Stimulated activated CD4-positive, alpha-beta T cell treated with anti-CD3 and anti-CD28 coated beads, Interleukin-12 subunit alpha, Interleukin-12 subunit beta, amount 100 ng/mL, for 4 hours (primary cell): ENCODE measurements around the gene BIRC5.

Experiments used
- DNase-seq: peaks from one replicate; pipeline ENCODE4 v3.0.0-alpha.2; 2020

The BIRC5 gene

DNA sequence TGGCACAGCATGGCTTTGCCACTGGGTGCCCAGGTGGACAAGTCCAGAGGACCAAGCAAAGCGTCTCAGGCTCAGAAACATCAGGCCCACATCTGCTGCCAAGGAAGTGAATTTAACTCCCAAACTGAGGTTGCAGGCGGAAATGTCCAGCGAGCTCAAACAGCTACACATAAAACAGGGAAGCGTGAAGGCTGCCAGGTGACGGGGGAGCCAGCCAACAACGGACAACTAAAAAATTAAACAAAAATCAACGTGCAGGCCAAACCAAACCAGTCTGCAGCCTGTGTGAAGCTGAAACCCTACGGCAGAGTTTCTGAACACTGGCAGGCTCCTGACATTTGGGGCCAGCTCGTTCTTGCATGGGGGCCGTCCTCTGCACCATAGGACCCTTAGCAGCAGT is 29.7 kb upstream of the BIRC5 start:
- no peak for DNase-seq

- no peak for DNase-seq
These were observed 29.2 kb upstream of the BIRC5 start for GRCh38 chr17:78184868-78185267.

GRCh38 chr17:78185981-78186691 is 27.9 kb upstream of the BIRC5 start:
- no peak for DNase-seq

- DNase-seq: peak; percentile 79
These were observed 27.1 kb upstream of the BIRC5 start, which contains the start of the genes AFMID and TK1 for GRCh38 chr17:78186692-78187595. TSS of gene AFMID (plus strand) at chr17:78187362. CDS start at chr17:78187371, 9 bp downstream. TSS of gene TK1 (minus strand) at chr17:78187052. CDS start at chr17:78186994, 58 bp downstream.

DNA sequence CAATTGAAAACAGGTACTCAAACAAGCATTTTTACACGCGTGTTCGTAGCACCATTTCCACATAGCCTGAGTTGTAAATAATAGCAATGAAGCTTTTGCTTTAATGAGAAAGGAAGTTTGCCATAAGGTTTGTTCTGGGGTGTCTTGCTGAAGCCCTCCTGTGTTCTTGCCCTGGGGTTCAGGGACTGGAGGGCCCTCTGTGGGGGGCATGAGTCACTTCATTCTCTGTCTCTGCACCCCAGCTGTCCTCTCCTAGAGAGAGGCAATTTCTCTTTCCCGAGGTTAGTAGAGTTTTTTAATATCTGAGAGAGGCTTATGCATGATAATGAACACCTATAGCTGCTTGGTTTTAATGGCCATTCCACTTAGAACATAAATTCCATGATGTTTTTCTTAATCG is 17.3 kb upstream of the BIRC5 start:
- no peak for DNase-seq

DNA sequence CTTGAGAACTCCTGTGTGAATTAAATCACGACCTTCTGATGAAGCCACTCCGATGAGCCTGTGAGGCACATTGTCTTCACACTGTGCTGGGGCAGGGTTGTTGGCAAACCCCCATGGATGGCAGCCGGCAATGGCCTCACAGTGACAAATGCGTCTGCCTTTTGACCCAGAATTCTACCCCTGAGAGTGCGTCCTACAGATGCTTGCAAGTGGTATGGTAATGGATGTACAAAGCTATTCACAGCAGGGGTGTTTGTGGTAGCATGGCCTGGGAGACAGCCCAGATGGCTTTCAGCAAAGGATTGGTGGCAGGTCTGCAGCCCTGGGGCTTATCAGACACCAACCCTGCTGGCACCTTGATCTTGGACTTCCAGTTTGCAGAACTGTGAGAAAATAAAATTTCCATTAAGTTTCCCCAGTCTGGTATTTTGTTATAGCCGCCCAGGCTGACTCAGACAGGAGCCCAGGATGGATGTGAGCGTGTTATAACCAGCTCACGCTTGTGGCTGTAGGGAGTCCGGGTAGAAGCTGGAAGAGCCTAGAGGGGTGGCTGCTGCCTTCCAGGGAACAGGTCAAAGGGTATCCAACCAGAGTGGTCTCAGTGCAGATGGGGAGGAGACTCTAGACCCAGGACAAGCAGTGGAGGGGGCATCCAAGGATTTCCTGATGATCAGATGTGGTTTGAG is 16.8 kb upstream of the BIRC5 start:
- no peak for DNase-seq

DNA sequence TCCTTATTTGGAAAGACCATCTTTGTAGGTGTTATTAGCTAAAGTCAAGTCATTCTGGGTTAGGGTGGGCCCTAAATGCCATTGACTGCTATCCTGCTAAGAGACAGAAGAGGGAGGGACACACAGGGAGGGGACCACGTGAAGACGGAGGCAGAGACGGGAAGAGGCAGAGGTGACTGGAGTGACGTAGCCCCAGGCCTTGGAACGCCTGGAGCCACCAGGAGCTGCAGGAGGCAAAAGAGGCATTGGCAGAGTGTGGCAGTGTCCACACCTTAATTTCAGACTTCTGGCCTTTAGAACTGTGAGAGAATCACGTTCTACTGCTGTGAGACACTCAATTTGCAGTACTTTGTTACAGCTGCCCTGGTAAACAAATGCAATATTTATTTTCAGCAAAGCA is 13.6 kb upstream of the BIRC5 start:
- no peak for DNase-seq

DNA sequence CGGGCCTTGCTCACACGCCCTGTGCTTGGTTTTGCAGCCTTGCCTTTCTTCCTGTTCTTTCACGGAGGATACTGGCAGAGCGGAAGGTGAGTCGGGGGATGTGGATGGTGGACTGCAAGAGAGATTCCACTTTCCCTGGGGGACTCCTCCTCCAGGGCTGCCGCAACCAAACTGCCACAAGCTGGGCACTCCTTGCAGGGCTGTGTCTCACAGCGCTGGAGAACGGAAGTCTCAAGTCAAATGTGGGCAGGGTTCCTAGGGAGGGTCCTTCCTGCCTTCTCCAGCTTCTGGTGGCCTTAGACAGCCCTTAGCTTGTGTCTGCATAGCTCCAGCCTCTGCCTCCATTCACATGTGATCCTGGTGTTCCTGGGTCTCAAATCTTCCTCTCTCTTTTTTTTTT is 11.4 kb upstream of the BIRC5 start:
- no peak for DNase-seq

GRCh38 chr17:78204387-78205123 is 9.5 kb upstream of the BIRC5 start:
- DNase-seq: no peak

- no peak for DNase-seq
These were observed 8.8 kb upstream of the BIRC5 start for GRCh38 chr17:78205124-78205775.

DNA sequence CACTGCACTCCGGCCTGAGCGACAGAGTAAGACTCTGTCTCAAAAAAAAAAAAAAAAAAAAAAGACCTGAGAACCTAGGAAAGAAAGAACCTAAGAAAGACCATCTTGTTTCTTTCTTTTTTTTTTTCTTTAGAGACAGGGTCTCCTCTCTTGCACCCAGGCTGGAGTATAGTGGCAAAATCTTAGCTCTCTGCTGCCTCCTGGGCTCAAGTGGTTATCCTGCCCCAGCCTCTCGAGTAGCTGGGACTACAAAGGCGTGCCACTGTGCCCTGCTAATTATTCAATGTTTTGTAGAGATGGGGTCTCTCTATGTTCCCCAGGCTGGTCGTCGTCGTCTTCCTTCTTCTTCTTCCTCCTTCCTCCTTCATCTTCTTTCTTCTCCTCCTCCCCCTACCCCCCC is 7.8 kb upstream of the BIRC5 start:
- no peak for DNase-seq

- DNase-seq: no peak
These were observed 5.6 kb upstream of the BIRC5 start for GRCh38 chr17:78208486-78208885.

DNA sequence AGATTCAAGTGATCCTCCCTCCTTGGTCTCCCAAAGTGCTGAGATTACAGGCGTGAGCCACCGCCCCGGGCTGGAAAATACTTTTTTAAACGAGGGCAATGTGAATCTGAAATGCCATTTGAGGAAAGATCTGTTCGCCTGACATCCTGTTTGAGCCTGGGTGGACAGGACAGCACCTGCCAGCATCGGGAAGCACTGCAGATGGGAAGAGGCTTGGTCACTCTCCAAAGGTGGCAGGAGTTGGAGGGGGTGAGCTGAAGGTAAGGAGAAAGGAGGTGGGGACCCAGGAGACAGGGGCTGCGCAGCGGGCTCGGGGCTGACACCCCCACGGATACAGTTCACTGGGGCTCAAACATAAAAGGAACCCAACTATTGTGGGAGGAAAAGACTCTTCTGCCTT is 3.9 kb upstream of the BIRC5 start:
- DNase-seq: no peak

DNA sequence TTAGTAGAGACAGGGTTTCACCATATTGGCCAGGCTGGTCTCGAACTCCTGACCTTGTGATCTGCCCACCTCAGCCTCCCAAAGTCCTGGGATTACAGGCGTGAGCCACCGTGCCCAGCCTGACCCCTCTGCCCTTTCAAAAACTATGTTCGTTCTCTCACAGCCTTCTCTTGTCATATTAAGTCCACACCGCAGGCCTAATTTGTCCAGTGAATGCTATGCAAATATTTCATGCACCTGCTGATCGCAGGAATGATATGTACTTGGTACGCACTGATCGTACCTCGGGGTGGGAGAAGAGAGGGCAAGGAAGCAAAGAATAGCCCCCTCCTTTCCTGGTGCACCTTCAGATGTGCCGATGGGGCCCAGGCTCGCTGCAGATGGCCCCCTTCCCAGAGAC is 3.0 kb upstream of the BIRC5 start:
- DNase-seq: no peak

GRCh38 chr17:78214706-78215061 is 631 bp downstream of the BIRC5 start:
- DNase-seq: no peak

GRCh38 chr17:78219396-78220150 is 5.5 kb downstream of the BIRC5 start:
- no peak for DNase-seq

DNA sequence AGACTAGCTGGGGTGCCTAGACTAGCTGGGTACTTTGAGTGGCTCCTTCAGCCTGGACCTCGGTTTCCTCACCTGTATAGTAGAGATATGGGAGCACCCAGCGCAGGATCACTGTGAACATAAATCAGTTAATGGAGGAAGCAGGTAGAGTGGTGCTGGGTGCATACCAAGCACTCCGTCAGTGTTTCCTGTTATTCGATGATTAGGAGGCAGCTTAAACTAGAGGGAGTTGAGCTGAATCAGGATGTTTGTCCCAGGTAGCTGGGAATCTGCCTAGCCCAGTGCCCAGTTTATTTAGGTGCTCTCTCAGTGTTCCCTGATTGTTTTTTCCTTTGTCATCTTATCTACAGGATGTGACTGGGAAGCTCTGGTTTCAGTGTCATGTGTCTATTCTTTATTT is 9.0 kb downstream of the BIRC5 start:
- DNase-seq: no peak

- DNase-seq: no peak
These were observed 9.7 kb downstream of the BIRC5 start for GRCh38 chr17:78223765-78224164.

- DNase-seq: no peak
These were observed 10.4 kb downstream of the BIRC5 start for GRCh38 chr17:78224231-78225087.

- DNase-seq: no peak
These were observed 11.2 kb downstream of the BIRC5 start for GRCh38 chr17:78225088-78225865.
